Sigmoid colon (tissue), 4 donors: ENCODE measurements around the gene DOLPP1.

Source experiments
- CTCF ChIP-seq, 4 experiments: fragments of 450-650 bp in 3 of 4; fragments of 200-600 bp in 1 of 4; IDR thresholded peaks; one replicate each; pipeline ENCODE4 v1.5.1; 2016 to 2019; ENCODE audit warnings: antibody characterized with exemption in 4 of 4, mild to moderate bottlenecking in 3 of 4, moderate library complexity in 2 of 4
- EP300 ChIP-seq, 4 donors: sonication (generic); formaldehyde crosslinking; IDR thresholded peaks; one replicate each; pipeline ENCODE4 v1.6.1; 2017; ENCODE audit warnings: antibody characterized with exemption in 4 of 4
- POLR2AphosphoS5 ChIP-seq, 4 donors: sonication (generic); formaldehyde crosslinking; IDR thresholded peaks; one replicate each; pipeline ENCODE4 v1.6.1; 2017; ENCODE audit warnings: antibody characterized with exemption in 4 of 4

GRCh38 chr9:129130791-129131190, 49.9 kb downstream of the DOLPP1 start:
- TF ChIP-seq POLR2AphosphoS5 (IDR thresholded peaks at IDR 0.05), result no peak
- TF ChIP-seq CTCF (IDR thresholded peaks at IDR 0.05), result no peak
- no peak for TF ChIP-seq EP300 (IDR thresholded peaks at IDR 0.05)
